A673 (cell line): ENCODE data around the gene TRAF4. TPM values are rescaled to one million over a fixed set of nuclear protein-coding genes. Genes with fewer than 3 reads are reported as not detected.

Experiments used
- BruUV-seq: library from RNA; stranded (reverse); fragments of 400-500 nt; replicated peaks from 2 replicates; lab custom pipeline; 2021; lab: Mats Ljungman, UMichigan
- CTCF ChIA-PET: fragments of 300-600 bp; sonication (Branson Sonifier 250); formaldehyde crosslinking; loops from one replicate; lab custom pipeline; 2022; ENCODE audit warnings: antibody characterized with exemption; lab: Charles Lee
- POLR2A ChIA-PET: fragments of 300-600 bp; sonication (Branson Sonifier 250); formaldehyde crosslinking; loops from one replicate; lab custom pipeline; 2022; ENCODE audit warnings: antibody characterized with exemption; ENCODE audit not compliant: low non-redundant PET; lab: Charles Lee
- DNase-seq: peaks from one replicate; pipeline ENCODE4 v3.0.0-alpha.2; 2015; ENCODE audit warnings: low spot score
- H3K27ac ChIP-seq: fragments of 200-600 bp; sonication (generic); 2 replicates; pipeline ENCODE4 v1.5.1; 2016; ENCODE audit warnings: mixed run types, low read depth, mild to moderate bottlenecking, mixed read lengths, antibody characterized with exemption, low read length; ENCODE audit not compliant: poor library complexity, severe bottlenecking
- H3K27me3 ChIP-seq: fragments of 200-600 bp; sonication (generic); replicated peaks from 2 replicates; pipeline ENCODE4 v1.6.1; 2017; ENCODE audit warnings: mixed run types, low read depth, mild to moderate bottlenecking, mixed read lengths, antibody characterized with exemption, low read length; ENCODE audit not compliant: insufficient read depth, poor library complexity
- H3K36me3 ChIP-seq: fragments of 200-600 bp; sonication (generic); 2 replicates; pipeline ENCODE4 v1.6.1; 2016; ENCODE audit warnings: mixed run types, mild to moderate bottlenecking, mixed read lengths, antibody characterized with exemption, low read length; ENCODE audit not compliant: insufficient read depth, poor library complexity, severe bottlenecking
- H3K4me1 ChIP-seq: fragments of 200-600 bp; sonication (generic); 2 replicates; pipeline ENCODE4 v1.6.1; 2017; ENCODE audit warnings: mixed run types, mild to moderate bottlenecking, mixed read lengths, antibody characterized with exemption, low read length; ENCODE audit not compliant: insufficient read depth, poor library complexity, severe bottlenecking
- H3K4me3 ChIP-seq: fragments of 200-600 bp; sonication (generic); 2 replicates; pipeline ENCODE4 v1.5.1; 2016; ENCODE audit warnings: low read depth, mixed run types, mild to moderate bottlenecking, mixed read lengths, low read length; ENCODE audit not compliant: poor library complexity, severe bottlenecking
- H3K9me3 ChIP-seq: fragments of 200-600 bp; sonication (generic); 2 replicates; pipeline ENCODE4 v1.6.1; 2016; ENCODE audit warnings: mixed run types, low read depth, mild to moderate bottlenecking, mixed read lengths, antibody characterized with exemption, low read length; ENCODE audit not compliant: poor library complexity, severe bottlenecking
- EZH2 ChIP-seq: fragments of 200-600 bp; sonication (generic); IDR thresholded peaks from 2 replicates; pipeline ENCODE4 v1.6.1; 2017; ENCODE audit warnings: borderline replicate concordance, low read depth, mild to moderate bottlenecking, mixed read lengths, antibody characterized with exemption, low read length; ENCODE audit not compliant: poor library complexity, severe bottlenecking
- intact Hi-C: fragments of 100-400 bp; cut with micrococcal nuclease; formaldehyde crosslinking; loops from one replicate; pipeline ENCODE4 v1.10.0; 2022; ENCODE audit not compliant: unreplicated experiment
- total RNA-seq: library from RNA; stranded (reverse); gene quantifications from 2 replicates; pipeline ENCODE4 v1.2.3, GENCODE V29; 2021
- TF ChIP-seq, protein P1 (sequence below): fragments of 300-800, 200-600 bp; sonication (generic); conservative IDR thresholded peaks from 2 replicates; pipeline ENCODE4 v1.5.1; 2017; ENCODE audit warnings: low read depth, mild to moderate bottlenecking, antibody characterized with exemption, low read length, moderate library complexity, mixed read lengths

TRAF4 gene
- total RNA-seq, 1 experiment from 2014 or later: 128 TPM

DNA sequence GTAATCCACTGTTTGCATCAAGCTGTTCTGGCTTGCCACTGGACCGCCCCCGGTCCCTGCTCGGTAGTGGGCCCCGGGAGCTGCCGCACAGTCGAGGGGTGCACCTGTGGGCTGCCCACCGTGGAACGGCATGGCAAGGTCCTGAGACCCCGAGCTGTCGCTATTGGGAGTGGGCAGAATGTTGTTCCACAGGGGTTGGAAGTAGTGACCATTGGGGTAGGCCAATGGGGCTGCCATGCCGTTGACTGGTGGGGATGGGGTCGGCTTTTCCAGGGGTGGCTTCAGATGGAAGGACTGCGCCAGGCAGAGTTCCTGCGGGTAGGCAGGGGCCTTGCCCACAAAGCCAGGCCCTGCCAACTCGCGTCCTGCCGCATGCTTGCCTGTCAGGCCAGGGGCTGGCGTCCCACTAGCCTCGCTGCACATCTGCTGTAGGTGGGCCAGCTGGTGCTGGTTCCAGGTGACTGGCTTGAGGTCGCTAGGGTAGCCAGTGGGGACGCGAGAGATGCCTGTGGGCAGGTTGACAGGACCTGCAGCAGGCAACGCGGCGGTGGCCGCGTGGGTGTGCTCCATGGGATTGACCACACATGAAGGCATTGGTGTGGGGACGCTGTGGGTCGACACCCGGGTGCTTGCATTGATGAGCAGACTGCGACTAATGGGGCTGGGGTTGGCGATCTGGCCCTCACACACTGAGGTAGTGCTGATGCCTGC, 14.8 kb downstream of the TRAF4 start:
- Histone ChIP-seq H3K9me3 (no peaks in the 10 kb centered on the region), H3K4me1 (peaks cover 35% of the 10 kb centered on the region), H3K27me3 (no peaks in the 10 kb centered on the region), H3K36me3 (peaks cover 22% of the 10 kb centered on the region), H3K4me3 (no peak overlapping the region), H3K27ac (no peak overlapping the region)
- DNase-seq: no peak
- intact Hi-C loops: no loop called here
- BruUV-seq: no TSS peak
- ChIA-PET CTCF (no interaction called here), POLR2A (no interaction called here)
- TF ChIP-seq, protein P1, sequence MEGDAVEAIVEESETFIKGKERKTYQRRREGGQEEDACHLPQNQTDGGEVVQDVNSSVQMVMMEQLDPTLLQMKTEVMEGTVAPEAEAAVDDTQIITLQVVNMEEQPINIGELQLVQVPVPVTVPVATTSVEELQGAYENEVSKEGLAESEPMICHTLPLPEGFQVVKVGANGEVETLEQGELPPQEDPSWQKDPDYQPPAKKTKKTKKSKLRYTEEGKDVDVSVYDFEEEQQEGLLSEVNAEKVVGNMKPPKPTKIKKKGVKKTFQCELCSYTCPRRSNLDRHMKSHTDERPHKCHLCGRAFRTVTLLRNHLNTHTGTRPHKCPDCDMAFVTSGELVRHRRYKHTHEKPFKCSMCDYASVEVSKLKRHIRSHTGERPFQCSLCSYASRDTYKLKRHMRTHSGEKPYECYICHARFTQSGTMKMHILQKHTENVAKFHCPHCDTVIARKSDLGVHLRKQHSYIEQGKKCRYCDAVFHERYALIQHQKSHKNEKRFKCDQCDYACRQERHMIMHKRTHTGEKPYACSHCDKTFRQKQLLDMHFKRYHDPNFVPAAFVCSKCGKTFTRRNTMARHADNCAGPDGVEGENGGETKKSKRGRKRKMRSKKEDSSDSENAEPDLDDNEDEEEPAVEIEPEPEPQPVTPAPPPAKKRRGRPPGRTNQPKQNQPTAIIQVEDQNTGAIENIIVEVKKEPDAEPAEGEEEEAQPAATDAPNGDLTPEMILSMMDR: no peak
- no peak for TF ChIP-seq EZH2

DNA sequence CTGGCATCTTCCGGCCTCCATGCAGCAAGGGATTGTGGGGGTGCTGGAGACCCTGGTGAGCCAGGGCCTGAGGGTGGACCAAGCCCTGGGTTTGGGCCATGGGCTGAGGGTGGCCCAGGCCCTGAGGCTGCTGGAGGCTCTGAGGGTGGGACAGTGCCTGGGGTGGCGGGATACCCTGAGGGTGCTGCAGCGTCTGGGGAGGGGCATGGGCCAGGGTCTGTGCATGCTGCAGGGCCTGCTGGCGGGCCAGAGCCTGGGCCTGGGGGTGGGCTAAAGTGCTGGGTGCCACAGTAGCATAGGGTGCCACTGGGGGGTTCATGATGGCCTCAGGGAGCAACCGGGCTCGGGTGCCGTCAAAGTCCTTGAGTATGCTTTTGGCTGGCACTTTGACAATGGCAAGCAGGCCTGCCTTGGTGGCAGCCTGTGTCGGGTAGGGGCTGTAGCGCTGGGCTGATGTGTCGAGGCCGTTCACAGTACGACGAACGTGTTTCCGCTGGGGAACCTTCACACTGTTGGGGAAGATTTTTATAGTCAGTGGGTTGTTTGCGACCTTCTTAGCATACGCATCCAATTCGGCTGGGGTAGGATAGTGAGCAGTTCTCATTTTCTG, 15.6 kb downstream of the TRAF4 start:
- Histone ChIP-seq H3K27ac (no peak overlapping the region), H3K4me1 (peaks cover 35% of the 10 kb centered on the region), H3K27me3 (no peaks in the 10 kb centered on the region), H3K36me3 (peaks cover 22% of the 10 kb centered on the region), H3K9me3 (no peaks in the 10 kb centered on the region), H3K4me3 (no peak overlapping the region)
- CTCF ChIA-PET: no interaction called here
- POLR2A ChIA-PET: no interaction called here
- no TSS peak for BruUV-seq
- TF ChIP-seq, protein P1: no peak
- no peak for TF ChIP-seq EZH2
- no peak for DNase-seq
- intact Hi-C loops: no loop called here

DNA sequence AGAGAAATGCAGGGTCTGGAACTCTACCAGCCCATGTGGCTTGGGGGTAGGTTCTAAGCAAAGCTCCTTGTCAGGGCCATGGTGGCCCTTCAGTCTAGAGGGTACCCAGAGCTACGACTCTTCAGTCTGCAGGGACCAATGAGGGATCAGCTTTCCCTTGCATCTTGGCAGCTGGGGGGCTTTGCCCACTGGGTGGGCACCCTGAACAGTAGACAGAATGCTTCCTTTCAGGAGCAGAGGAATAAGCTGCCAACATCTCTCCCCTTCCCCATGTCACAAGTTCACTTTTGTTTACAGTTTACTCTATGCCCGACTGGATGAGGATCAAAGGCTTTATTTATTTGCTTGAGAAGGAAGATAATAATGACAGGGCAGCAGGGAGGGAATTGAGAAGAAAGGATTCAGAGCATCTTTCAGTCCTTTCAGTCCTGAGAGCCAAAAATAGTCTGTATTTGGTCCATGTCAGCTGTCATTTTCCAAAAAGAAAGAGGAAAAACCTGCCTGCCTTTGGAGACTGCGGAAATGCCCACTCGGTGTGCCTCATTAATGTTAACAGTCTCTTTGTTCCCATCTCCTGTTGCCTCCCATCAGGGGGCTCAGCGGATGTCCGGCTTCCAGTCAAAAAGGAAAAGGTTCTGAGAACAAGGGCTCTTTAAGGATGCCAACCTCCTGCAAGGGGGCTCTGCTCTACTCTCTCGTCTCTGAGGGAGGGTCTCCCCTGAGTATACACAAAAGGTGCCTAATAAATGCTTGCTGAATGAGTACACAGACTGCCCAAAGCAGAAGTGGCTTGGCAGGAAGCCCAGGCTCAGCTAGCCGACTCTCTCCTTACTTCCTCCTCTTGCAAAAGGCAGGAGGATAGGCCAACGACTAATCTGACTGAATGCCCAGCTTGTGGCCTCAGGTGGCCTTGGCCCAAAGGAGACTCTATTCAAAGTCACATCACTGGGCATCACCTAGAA, 17.1 kb downstream of the TRAF4 start:
- no peaks in the 10 kb centered on the region for H3K9me3 ChIP-seq
- CTCF ChIA-PET: interaction anchor here (0.7 to 2.0 kb wide), 8 partner anchors 11 to 356 kb away, joined by 3 to 13 read pairs (median 4); partner anchors contain the start of genes FLOT2 and TLCD1
- H3K36me3 ChIP-seq: peaks cover 22% of the 10 kb centered on the region
- peak overlapping the region; percentile 67 for H3K27ac ChIP-seq
- intact Hi-C loops: loop anchor here (1.0 to 5.0 kb wide), 4 partner anchors 34 to 81 kb away; partner anchors contain the start of gene FAM222B
- peaks cover 35% of the 10 kb centered on the region for H3K4me1 ChIP-seq
- TF ChIP-seq EZH2: no peak
- TF ChIP-seq, protein P1: no peak
- DNase-seq: peak; percentile 99
- no peak overlapping the region for H3K4me3 ChIP-seq
- POLR2A ChIA-PET: interaction anchor here (0.5 to 0.7 kb wide), 3 partner anchors 34 to 723 kb away, joined by 3 read pairs; no protein-coding TSS in a partner anchor
- no peaks in the 10 kb centered on the region for H3K27me3 ChIP-seq
- BruUV-seq: no TSS peak
